Measurements from ENCODE around the gene NOTCH4.

- TF ChIP-seq POLR2A (IDR thresholded peaks at IDR 0.05) (no peak), EP300 (IDR thresholded peaks at IDR 0.05) (no peak), POLR2AphosphoS5 (IDR thresholded peaks at IDR 0.05) (peak; percentile 24 to 47 (median 37))
- TF ChIP-seq, protein P1, sequence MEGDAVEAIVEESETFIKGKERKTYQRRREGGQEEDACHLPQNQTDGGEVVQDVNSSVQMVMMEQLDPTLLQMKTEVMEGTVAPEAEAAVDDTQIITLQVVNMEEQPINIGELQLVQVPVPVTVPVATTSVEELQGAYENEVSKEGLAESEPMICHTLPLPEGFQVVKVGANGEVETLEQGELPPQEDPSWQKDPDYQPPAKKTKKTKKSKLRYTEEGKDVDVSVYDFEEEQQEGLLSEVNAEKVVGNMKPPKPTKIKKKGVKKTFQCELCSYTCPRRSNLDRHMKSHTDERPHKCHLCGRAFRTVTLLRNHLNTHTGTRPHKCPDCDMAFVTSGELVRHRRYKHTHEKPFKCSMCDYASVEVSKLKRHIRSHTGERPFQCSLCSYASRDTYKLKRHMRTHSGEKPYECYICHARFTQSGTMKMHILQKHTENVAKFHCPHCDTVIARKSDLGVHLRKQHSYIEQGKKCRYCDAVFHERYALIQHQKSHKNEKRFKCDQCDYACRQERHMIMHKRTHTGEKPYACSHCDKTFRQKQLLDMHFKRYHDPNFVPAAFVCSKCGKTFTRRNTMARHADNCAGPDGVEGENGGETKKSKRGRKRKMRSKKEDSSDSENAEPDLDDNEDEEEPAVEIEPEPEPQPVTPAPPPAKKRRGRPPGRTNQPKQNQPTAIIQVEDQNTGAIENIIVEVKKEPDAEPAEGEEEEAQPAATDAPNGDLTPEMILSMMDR (IDR thresholded peaks at IDR 0.05) = peak in 3 of 4 experiments; percentile 43 to 77 (median 56)
Observed at GRCh38 chr6:32255199-32256153, 31.6 kb upstream of the NOTCH4 start.
